ENCODE data around the gene RFX4. TPM values are rescaled to one million over a fixed set of nuclear protein-coding genes. Genes with fewer than 3 reads are reported as not detected.

The RFX4 gene
- polyA plus RNA-seq, 1 donor (not counting 4 experiments of a cell fraction or from before 2014, with no cell fraction given), result not detected

GRCh38 chr12:106594447-106594846, 11.6 kb downstream of the RFX4 start:
- no peaks in the 10 kb centered on the region for H3K9me1 ChIP-seq (ENCODE audit: control insufficient read depth, extremely low read depth, insufficient read depth, low read length)
- H3K9ac ChIP-seq (ENCODE audit: control insufficient read depth, extremely low read depth, insufficient read depth, low read length), result no peak overlapping the region
- H3K4me2 ChIP-seq (ENCODE audit: control insufficient read depth, extremely low read depth, insufficient read depth, low read depth, low read length), result no peak overlapping the region
- H3K79me2 ChIP-seq (ENCODE audit: control insufficient read depth, insufficient read depth, low read length), result no peaks in the 10 kb centered on the region
- no peak for FAIRE-seq
- dilution Hi-C loops (cut with MboI; ENCODE audit: extremely low pct_ligation_motif_present, low sequenced_read_pairs), result no loop called here
- H3K27me3 ChIP-seq (ENCODE audit: control insufficient read depth, extremely low read depth, insufficient read depth, low read length), result peaks cover 30% of the 10 kb centered on the region
- H3K4me1 ChIP-seq (ENCODE audit: control insufficient read depth, extremely low read depth, insufficient read depth, low read length), result no peaks in the 10 kb centered on the region
- TF ChIP-seq CTCF (optimal IDR thresholded peaks at IDR 0.05 in 1 of 3, IDR thresholded peaks at IDR 0.05 in 1 of 3, conservative IDR thresholded peaks at IDR 0.05 in 1 of 3; ENCODE audit: extremely low read depth in 1 of 3, insufficient read depth in 2 of 3, low read length in 3 of 3) (no peak), EZH2 (IDR thresholded peaks at IDR 0.05; ENCODE audit: low read length) (no peak)
- no peak overlapping the region for H3K4me3 ChIP-seq (ENCODE audit: control insufficient read depth in 2 of 3, extremely low read depth in 1 of 3, insufficient read depth in 2 of 3, low read depth in 1 of 3, low read length in 3 of 3)
- DNase-seq (ENCODE audit: low read depth, low spot score), result no peak
- H2AFZ ChIP-seq (ENCODE audit: control insufficient read depth, low read length), result no peak overlapping the region
- no peaks in the 10 kb centered on the region for H3K36me3 ChIP-seq (ENCODE audit: control insufficient read depth in 2 of 2, extremely low read depth in 1 of 2, insufficient read depth in 2 of 2, low read length in 2 of 2)
- H4K20me1 ChIP-seq (ENCODE audit: control insufficient read depth, extremely low read depth, insufficient read depth, low read length), result no peaks in the 10 kb centered on the region
- H3K27ac ChIP-seq (ENCODE audit: control insufficient read depth, insufficient read depth, low read length), result no peak overlapping the region
- no peaks in the 10 kb centered on the region for H3K9me3 ChIP-seq (ENCODE audit: control insufficient read depth, low read depth, low read length)

GRCh38 chr12:106595268-106595667, 12.5 kb downstream of the RFX4 start:
- dilution Hi-C loops (cut with MboI; ENCODE audit: extremely low pct_ligation_motif_present, low sequenced_read_pairs), result no loop called here
- H3K27me3 ChIP-seq (ENCODE audit: control insufficient read depth, extremely low read depth, insufficient read depth, low read length), result peaks cover 23% of the 10 kb centered on the region
- FAIRE-seq, result no peak

More at GRCh38 chr12:106595268-106595667, 12.5 kb downstream of the RFX4 start:
- no peaks in the 10 kb centered on the region for H3K9me1 ChIP-seq (ENCODE audit: control insufficient read depth, extremely low read depth, insufficient read depth, low read length)
- no peak for DNase-seq (ENCODE audit: low read depth, low spot score)
- H3K9me3 ChIP-seq (ENCODE audit: control insufficient read depth, low read depth, low read length), result no peaks in the 10 kb centered on the region
- H3K27ac ChIP-seq (ENCODE audit: control insufficient read depth, insufficient read depth, low read length), result no peak overlapping the region
- no peaks in the 10 kb centered on the region for H3K4me1 ChIP-seq (ENCODE audit: control insufficient read depth, extremely low read depth, insufficient read depth, low read length)
- H3K9ac ChIP-seq (ENCODE audit: control insufficient read depth, extremely low read depth, insufficient read depth, low read length), result no peak overlapping the region
- H3K4me3 ChIP-seq (ENCODE audit: control insufficient read depth in 2 of 3, extremely low read depth in 1 of 3, insufficient read depth in 2 of 3, low read depth in 1 of 3, low read length in 3 of 3), result no peak overlapping the region
- no peaks in the 10 kb centered on the region for H3K36me3 ChIP-seq (ENCODE audit: control insufficient read depth in 2 of 2, extremely low read depth in 1 of 2, insufficient read depth in 2 of 2, low read length in 2 of 2)
- no peaks in the 10 kb centered on the region for H3K79me2 ChIP-seq (ENCODE audit: control insufficient read depth, insufficient read depth, low read length)
- H2AFZ ChIP-seq (ENCODE audit: control insufficient read depth, low read length), result no peak overlapping the region
- no peaks in the 10 kb centered on the region for H4K20me1 ChIP-seq (ENCODE audit: control insufficient read depth, extremely low read depth, insufficient read depth, low read length)
- TF ChIP-seq CTCF (optimal IDR thresholded peaks at IDR 0.05 in 1 of 3, IDR thresholded peaks at IDR 0.05 in 1 of 3, conservative IDR thresholded peaks at IDR 0.05 in 1 of 3; ENCODE audit: extremely low read depth in 1 of 3, insufficient read depth in 2 of 3, low read length in 3 of 3) (no peak), EZH2 (IDR thresholded peaks at IDR 0.05; ENCODE audit: low read length) (no peak)
- H3K4me2 ChIP-seq (ENCODE audit: control insufficient read depth, extremely low read depth, insufficient read depth, low read depth, low read length), result no peak overlapping the region

Measured in keratinocyte (primary cell).